ENCODE data around the gene SNAP91.
"Not testable (repeated sequence)": the region's sequence is repeated elsewhere in the genome, so short reads cannot be mapped to it uniquely, and the experiment has no call there.

Gene SNAP91

DNA sequence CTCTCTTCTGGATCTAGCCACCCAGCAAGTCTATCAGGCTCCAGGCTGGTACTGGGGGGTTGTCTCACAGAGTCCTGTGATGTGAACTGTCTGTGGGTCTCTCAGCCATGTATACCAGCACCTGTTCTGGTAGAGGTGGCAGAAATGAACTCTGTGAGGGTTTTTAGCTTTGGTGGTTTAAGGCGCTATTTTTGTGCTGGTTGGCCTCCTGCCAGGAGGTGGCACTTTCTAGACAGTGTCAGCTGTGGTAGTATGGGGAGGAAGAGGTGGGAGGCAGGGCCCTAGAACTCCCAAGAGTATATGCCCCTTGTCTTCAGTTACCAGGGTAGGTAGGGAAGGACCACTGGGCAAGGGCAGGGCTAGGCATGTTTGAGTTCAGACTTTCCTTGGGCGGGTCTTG, 75.8 kb downstream of the SNAP91 start:
- DNase-seq (ENCODE audit: low read depth) = no peak

DNA sequence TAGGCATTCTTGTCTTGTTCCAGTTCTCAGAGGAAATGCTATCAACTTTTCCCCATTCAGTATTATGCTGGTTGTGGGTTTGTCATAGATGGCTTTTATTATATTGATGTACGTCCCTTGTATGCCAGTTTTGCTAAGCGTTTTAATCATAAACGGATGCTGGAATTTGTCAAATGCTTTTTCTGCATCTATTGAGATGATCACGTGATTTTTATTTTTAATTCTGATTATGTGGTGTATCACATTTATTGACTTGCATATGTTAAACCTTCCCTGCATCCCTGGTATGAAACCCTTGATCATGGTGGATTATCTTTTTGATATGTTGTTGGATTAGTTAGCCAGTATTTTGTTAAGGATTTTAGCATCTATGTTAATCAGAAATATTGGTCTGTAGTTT, 79.0 kb downstream of the SNAP91 start:
- DNase-seq (ENCODE audit: low read depth) = not testable (repeated sequence)

DNA sequence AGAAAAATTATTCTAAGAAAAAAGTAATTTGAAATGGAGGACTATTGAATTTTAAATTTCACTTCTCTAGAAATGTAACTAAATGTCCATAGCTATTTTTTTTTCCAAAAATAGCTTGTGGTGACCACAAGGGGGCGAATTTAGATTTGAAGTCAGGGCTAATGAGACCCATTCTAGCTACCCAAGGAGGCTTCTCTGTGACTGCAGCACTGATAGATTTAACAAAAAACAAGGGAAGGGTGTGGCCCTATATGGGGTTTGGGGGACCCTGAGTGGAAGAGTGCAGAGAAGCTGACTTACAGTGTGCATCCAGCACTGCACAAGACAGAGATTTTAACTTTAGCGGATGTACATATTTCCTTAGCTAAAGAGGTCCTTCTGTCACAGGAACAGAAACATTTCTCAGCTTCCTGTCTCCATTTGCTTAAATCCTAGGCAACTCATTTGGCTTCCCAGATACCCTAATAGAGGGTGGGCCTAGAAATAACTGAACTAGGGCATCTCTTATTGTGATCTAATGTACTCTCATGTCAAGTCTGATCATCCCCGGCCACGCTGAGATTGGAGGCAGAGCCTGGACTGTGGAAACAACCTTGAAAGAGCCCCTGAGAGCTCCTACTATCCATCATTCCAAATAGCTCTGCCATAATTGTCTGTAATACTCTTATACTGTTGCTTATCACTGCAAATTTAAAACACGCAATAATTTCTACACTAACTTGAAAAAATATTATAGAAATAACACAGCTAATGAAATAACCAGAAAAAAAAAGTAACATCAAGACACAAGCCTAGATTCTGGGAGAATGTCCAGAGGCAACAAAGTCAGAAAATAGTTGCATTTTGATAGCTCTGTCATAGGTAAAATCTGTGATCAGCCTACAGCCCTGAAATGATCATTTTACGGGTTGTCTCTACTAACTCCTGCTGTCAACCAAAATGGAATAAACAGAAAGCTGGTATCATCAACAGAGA, 93.6 kb downstream of the SNAP91 start:
- peak; percentile 43 for DNase-seq (ENCODE audit: low read depth)

DNA sequence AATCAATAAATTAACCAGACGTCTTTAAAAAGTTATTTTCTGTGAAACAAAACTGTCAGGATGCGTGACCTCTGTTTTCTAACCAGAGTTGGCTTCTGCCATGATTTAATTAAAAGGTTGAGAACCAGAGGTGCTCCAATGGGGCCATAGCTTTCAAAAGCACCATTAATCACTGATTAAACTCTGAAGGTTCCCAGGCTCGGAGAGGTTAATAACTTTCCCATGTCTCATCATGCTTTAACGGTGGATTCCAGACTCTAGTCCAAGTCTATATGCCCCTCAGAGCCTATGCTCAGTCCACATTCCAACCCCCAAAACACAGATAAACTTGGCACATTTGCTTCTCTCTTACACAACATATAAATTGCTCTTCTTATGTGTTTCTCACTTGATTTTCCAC, 95.5 kb downstream of the SNAP91 start:
- peak; percentile 3 for DNase-seq (ENCODE audit: low read depth)

DNA sequence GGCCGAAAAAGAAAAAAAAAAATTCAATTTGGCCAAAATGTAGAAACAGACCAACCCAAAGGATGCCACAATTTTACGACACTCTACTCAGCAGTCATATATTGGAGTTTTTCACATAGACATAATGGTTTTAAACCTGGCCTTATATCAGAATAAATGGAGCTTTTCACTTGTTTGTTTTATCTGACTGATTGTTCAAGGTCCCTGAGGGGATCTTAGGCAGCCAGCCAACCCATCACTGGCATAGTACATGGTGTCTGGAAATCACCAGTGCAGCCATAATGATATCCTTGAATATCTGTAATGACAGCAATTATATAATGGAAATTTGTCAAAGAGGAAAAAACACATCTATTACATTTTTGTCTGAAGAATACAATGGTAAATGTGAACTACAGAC, 99.7 kb downstream of the SNAP91 start:
- no peak for DNase-seq (ENCODE audit: low read depth)

DNA sequence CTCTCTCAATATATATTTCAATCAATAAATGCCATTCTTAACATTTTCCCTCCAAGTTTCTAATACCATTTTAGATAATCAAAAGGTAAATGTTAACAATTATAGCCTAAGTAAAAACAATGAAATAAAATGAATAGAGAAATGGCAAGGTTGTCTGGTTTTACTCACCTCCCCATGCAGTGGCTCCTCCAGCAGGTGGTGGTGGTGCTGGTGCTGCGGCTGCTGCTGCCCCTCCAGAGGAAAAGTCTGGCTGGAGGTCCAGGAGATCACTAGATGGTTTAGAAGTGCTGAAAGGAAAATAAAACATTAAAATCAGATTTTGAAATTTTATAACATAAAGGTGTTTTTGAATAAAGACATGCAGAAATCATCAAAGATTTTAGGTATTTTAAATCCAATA, 103.4 kb downstream of the SNAP91 start:
- DNase-seq (ENCODE audit: low read depth) = no peak

DNA sequence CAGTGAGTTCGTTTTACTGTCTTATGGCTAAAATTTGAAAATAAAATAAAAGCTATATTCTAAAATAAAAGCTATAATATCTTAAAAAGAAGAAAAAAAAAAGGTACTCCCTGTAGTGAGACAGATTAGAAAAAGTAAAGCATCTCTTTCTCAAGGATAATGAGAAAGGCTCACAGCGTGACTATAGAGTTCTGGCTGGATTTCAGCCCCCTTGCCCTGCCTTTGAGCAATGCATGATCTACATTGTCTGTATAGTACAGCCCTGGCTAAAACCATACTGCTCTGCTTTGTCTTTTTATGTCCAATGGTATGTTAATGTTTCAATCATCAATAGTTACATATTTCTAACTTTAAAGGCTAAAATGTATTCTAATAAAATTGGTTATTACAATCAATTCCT, 105.3 kb downstream of the SNAP91 start:
- DNase-seq (ENCODE audit: low read depth) = no peak

DNA sequence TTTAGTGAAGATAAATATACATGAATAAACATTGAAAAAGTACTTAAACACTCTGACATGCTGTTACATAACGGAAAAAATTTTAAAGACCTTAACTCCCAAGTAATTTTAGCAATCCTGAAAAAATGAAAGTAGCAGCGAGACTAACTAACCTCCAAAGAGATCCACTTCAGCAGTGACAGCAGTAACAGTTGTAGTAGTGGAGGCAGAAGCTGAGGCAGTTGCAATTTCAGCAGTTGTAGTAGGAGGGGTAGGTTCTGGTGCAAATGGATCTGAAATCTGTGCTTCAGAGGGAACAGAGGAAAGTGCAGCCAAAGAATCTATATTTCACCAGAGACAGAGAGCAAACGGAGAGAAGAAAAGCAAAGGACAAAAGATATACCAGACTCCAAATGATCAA, 107.8 kb downstream of the SNAP91 start:
- no peak for DNase-seq (ENCODE audit: low read depth)

DNA sequence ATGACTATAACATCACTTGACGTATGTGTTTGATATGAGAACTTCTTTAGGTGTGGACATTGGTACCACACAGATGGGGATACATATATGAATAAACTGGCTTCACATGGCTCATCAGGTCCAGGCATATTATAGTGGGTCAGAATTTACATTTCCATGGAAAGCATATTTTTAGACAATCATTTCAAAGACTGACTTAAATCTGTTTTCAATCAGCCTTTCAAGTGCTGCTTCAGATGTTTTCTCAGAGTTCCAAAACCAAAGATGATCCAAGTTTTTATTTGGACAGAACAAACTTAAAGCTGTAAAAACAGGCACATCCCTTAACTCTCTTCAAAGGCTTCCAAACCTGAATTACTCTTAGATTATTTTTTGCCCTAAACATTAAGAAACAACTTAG, 108.4 kb downstream of the SNAP91 start:
- DNase-seq (ENCODE audit: low read depth) = no peak

DNA sequence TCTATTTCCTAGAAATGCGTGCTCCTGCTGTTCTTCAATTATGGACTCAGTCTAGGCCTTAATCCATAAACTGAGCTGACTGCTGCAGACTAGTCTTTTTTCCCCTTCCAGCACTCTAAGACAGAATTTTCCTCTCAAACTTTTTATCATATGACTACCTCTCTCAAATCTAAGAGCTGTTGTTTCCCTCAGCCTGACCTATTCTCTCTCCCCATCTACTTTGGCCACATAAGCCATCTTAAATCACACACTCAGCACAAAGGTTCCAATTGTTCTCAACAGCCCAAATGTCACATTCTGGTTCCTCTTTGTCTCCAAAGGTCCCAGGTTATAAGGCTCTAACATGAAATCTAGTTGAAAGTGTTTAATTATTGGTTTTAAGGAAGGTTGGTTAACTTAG, 111.4 kb downstream of the SNAP91 start:
- no peak for DNase-seq (ENCODE audit: low read depth)

DNA sequence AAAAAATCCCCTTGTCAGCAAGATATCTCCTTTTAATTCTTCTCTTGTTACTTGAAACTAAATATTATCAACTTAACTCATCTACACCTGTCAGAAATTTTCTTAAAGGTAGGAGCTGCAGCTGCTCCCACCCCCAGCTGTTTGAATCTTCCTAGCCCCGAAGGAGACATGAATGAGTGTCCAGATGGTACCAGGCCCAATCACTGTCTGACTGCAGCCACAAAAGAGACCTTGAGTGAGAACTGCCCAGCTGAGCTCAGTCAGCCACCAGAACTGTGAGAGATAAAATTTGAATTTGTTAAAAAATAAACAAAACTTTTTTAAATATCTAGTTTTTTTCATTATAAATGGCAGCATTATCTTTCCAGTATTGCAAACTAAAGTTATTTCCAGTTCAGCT, 111.8 kb downstream of the SNAP91 start:
- DNase-seq (ENCODE audit: low read depth) = no peak

DNA sequence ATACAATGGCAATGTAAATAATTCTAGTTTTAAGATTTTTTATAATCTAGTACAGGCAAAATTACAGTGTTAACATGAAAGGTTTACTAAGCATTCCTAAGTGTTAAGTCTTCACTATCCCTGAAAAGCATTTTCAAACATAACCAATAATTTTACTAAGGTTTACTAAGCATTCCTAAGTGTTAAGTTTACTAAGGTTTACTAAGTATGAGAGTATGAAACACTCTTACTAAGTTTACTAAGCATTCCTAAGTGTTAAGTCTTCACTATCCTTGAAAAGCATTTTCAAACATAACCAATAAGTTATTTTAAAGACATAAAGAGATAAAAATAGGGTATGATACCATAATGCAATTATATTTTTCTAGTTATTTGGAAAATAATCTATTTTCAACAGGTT, 114.0 kb downstream of the SNAP91 start:
- peak; percentile 1 for DNase-seq (ENCODE audit: low read depth)

DNA sequence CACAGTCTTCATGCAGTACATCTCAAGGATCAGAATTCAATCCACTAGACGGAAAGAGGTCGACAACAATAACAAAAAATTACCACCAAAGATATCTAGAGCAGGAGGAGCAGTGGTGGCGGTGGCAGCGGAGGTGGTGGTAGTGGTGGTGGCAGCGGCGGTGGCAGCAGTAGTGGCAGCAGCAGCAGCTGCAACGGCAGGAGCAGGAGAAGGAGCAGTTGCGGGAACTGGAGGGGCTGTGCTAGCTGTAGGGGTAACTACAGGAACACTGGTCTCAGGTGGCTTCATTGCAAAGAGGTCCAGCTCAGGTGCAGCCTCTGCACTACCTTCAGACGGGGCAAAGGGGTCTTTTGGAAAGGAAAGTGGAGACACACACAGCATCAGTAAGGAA, 115.5 kb downstream of the SNAP91 start:
- DNase-seq (ENCODE audit: low read depth) = no peak

DNA sequence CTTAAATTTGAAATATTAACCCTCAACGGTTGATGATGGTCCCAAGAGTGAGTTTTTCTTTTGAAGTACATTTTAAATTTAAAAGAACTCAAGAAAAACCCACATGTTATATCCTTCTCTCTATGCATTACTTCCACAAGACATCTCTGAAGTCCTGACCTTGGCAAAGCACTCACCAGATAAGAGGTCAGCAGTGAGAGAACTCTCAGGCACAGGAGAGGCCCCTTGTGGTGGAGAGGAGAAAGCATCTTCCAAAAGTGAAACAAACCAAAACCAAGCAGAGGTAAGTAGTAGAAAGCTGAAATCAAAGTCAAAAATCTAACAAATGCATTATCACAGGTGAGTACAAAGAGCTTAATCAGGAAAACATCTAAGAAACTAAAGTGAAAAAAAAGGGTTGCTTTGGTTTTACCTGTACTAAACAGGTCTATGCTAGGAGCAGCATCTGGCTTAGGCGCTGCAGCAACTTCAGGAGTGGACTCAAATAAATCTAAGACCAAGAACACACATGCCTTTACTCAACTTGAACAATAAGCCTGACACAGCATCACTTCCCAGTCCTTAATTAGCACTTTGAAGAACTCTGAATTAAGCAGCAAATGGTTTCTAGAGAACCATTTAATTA, 116.0 kb downstream of the SNAP91 start:
- peak; percentile 26 for DNase-seq (ENCODE audit: low read depth)

DNA sequence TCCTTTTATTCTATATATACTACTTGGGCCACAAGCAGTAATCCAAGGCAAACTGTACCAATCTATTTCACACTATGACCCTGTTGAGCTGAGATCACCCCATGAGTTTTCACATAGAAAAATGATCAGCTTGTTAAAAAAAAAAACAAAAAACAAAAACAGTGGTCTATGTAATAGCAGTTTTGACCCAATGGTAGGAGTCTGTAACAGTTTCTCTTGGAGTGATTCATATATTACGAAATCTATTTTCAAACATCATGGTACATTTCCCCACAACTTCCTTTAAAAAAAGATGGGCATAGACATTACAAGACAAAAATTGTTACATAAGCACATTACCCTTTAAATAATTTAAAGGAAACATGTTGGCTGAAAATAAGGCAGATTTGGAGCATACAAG, 118.5 kb downstream of the SNAP91 start:
- no peak for DNase-seq (ENCODE audit: low read depth)

DNA sequence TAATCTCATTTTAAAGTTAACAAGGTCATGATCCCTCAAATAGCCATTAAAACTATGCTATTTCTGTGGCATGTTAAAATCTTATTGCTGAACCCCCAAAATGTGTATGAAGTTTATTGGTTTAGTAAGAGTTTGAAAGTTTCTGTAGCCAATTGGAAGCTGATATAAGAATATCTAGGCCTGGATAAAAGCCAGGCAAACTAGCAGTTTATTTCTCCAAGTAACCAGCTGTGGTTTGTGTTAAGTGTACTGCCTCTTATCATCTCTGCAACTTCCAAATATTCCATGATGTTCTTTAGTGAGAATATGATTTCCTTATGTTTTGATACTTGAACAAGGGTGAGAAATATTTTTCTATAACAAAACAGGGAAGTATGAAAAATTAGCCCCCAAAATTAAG, 119.8 kb downstream of the SNAP91 start:
- no peak for DNase-seq (ENCODE audit: low read depth)

DNA sequence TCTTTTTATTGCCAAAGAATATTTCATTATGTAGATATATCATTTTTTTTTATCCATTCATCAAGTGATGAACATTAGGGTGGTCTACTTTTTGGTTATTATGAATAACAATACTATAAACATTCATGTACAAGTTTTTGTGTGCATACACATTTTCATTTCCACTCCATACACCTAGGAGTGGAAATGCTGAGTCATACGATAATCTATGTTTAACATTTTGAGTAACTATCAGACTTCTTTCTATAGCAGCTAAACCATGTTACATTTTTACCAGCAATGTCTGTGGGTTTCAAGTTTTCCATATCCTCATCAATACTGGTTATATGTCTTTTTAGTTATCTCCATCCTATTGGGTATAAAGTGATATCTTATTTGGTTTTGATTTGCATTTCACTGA, 130.8 kb downstream of the SNAP91 start:
- DNase-seq (ENCODE audit: low read depth) = no peak

DNA sequence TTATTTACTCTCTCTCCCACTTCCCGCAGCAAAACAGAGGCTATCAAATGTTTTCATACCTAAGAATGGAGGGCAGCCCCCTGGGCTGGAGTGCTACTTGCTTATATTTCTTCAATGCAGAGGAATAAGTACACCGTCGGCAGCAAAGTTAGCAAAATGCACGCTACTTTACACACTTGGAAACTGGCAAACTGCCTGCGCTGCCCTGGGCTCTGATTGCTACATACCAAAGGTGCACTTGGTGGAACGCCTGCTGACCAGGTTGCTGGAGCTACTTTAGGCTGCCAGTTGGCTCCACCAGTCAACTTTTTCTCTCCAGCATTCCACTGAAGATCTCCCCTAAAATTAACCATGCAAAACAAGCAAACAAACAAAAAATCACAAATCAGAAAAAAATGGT, 134.1 kb downstream of the SNAP91 start:
- no peak for DNase-seq (ENCODE audit: low read depth)

DNA sequence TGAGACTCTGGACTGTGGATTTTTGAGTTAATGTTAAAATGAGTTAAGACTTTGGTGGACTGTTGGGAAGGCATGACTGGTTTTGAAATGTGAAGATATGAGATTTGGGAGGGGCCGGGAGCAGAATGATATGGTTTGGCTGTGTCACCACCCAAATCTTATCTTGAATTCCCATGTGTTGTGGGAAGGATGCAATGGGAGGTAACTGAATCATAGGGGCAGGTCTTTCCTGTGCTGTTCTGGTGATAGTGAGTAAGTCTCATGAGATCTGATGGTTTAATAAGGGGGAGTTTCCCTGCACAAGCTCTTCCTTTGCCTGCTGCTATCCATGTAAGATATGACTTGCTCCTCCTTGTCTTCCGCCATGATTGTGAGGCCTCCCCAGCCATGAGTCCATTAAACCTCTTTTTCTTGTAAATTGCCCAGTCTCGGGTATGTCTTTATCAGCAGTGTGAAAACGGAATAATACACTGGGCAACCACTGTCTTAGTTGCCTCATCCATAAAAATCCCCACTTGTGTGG, 137.2 kb downstream of the SNAP91 start:
- DNase-seq (ENCODE audit: low read depth) = not testable (repeated sequence)

DNA sequence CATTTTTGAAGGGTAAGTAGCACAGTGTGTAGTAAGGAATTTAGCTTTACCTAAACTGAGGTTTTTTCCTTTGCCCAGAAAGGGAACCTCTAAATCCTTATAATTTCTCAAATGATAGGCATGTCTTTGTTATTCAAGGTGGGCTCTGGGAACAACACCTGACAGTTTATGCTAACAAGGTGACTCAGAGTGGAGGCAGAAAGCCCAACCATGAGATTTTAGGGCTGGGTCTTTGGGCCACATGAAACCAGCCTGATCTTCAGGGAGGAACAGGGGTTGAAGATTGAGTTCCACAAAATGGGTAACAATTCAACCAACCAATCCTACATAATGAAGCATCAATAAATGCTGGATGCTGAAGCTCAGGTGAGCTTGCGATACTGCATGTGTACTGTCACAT, 149.9 kb downstream of the SNAP91 start:
- DNase-seq (ENCODE audit: low read depth) = no peak

DNA sequence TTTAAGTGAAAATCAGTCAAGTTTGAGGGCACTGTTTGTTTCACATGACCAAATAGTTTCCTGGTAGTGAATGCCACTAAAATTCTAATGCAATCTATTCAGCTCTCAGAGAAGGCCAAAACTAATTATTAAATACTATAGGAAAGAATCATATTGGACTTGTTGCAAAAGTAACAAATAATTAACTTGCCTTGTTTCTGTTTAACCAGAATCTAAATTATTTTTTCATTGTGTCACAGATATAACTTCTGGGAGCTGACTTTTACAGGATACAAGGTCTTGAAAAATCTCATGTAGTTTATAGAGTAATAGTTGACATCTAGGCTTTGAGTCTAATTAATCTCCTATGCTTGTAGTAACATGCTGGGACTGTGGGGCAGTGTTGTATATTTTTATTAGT, 152.0 kb downstream of the SNAP91 start:
- no peak for DNase-seq (ENCODE audit: low read depth)

DNA sequence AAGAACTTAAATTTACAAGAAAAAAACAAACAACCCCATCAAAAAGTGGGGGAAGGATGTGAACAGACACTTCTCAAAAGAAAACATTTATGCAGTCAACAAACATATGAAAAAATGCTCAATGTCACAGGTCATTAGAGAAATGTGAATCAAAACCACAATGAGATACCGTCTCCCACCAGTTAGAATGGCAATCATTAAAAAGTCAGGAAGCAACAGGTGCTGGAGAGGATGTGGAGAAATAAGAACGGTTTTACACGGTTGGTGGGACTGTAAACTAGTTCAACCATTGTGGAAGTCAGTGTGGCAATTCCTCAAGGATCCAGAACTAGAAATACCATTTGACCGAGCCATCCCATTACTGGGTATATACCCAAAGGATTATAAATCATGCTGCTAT, 157.2 kb downstream of the SNAP91 start:
- DNase-seq (ENCODE audit: low read depth) = not testable (repeated sequence)

DNA sequence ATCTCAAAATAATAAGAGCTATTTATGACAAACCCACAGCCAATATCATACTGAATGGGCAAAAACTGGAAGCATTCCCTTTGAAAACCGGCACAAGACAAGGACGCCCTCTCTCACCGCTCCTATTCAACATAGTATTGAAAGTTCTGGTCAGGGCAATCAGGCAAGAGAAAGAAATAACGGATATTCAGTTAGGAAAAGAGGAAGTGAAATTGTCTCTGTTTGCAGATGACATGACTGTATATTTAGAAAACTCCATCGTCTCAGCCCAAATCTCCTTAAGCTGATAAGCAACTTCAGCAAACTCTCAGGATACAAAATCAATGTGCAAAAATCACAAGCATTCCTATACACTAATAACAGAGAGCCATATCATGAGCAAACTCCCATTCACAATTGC, 158.4 kb downstream of the SNAP91 start:
- DNase-seq (ENCODE audit: low read depth) = not testable (repeated sequence)
